ENCODE results near the gene C9orf78.

The C9orf78 gene, protein sequence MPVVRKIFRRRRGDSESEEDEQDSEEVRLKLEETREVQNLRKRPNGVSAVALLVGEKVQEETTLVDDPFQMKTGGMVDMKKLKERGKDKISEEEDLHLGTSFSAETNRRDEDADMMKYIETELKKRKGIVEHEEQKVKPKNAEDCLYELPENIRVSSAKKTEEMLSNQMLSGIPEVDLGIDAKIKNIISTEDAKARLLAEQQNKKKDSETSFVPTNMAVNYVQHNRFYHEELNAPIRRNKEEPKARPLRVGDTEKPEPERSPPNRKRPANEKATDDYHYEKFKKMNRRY

DNA sequence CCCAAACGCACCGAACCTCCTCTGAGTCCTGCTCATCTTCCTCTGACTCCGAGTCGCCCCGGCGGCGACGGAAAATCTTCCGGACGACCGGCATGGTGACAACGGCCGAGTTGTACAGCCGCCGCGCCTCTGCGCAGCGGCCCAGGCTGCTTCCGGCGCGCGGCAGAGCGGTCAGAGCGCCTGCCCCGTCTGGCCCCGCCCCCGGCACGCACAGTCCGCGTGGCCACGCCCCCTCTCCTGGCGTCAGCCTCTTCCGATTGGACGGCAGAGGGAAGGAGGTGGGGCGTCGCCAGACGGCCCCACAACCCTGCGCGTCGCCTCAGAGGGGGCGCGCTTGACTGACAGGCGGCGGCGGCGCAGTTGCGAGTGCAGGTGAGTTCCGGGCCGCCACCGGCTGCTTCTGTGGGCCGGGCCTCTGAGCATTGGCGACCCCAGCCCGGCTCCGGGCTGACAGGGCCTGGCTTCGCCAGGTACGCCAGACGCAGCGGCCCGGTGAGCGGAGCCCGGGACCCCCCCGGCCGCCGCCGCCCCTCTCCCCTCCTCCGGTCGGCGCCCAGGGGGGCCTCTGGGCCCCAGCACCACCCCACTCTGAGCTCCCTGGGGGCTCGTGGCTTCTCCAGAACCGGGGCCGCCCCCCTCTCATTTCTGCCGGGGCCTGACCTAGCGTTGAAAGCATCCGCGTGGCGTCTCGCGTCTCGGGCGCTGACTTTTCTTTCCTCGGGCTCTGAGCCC is at the start of gene C9orf78, which contains the start of gene USP20:
Gene C9orf78, minus strand, starts transcription at position 148 of the 732 bp plus-strand sequence. Its CDS starts 54 bp downstream, at position 94.
Gene USP20, plus strand, starts transcription at position 331 of the 732 bp plus-strand sequence. CDS start 17,098 bp downstream, outside the sequence.
- DNase-seq (ENCODE audit: low read depth in 2 of 2): peak; percentile 91 to 93

DNA sequence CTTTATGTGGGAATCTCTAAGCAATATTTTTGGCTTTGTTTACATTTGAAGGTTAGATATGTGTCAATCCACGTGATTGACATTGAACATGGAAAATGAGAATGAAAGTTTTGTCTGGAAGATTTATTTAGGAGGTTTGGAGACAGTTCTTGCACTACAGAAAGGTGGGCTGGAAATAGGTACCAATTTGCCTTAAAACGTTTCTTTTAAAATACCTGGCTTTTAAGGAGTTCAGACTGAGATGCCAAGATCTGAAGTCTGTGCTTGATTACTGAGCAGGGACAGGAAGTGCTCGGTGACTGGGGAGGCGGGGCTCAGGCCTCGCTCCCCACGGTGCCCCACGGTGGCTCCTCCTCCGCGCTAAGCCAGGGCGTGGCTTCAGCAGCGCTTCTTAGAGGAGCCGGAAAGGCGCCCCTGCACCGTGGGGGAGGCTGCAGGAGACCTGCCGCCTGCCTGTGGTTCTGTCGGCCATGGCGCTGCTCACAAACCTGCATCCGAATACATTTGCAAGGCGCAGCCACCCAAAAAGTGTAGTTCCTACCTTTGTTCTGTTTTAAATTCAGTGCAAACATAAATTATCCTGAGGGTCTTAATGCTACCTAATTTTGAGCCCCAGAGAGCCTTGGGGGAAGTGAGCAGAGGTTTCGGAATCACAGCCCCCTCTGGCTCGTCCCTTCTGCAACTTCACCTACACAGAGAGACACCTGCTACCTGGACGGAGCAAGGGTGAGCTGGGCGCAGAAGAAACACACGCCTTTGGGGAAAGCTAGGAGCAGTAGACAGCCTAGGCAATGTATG is 49.3 kb upstream of the C9orf78 start:
- peak; percentile 90 to 93 for DNase-seq (ENCODE audit: low read depth in 2 of 2)

DNA sequence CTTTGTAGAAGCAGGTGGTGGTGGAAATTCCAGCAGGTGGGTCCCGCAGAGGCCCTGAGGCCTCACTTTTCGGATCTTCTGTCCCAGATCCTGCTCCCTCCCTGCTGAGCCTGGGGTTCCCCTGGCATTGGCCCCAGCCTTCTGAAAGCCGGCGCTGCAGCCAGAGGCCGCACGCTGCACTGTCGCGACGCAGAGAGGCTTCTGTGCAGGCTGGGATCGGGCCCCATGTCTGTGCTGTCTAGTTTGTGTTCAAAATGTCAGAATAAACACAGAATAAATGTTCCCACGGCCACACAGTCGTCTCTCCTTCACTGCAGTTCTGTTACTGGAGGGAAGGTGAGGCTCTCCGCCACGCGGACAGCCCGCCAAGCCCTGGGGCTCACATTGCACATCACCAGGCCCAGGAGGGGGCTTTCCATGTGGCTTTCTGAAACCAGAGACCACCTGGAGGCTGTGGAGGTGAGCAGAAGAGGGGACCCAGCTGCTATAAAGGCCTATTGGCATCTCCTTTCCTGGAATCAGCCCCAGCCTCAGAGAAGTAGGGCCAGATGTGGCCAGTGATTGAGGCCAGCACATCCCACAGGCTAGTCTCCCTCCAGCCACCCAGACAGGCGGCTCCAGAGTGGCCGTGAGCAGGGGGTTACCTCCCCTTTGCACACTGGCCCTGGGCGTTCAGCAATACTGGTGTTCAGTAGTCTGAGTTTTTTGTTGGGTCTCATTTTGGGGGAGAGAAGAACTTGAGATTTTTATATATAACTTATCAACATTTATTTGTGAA is 46.7 kb upstream of the C9orf78 start:
- no peak for DNase-seq (ENCODE audit: low read depth in 2 of 2)

- no peak for DNase-seq (ENCODE audit: low read depth in 2 of 2)
Observed at GRCh38 chr9:129880654-129881546, 45.8 kb upstream of the C9orf78 start.

DNA sequence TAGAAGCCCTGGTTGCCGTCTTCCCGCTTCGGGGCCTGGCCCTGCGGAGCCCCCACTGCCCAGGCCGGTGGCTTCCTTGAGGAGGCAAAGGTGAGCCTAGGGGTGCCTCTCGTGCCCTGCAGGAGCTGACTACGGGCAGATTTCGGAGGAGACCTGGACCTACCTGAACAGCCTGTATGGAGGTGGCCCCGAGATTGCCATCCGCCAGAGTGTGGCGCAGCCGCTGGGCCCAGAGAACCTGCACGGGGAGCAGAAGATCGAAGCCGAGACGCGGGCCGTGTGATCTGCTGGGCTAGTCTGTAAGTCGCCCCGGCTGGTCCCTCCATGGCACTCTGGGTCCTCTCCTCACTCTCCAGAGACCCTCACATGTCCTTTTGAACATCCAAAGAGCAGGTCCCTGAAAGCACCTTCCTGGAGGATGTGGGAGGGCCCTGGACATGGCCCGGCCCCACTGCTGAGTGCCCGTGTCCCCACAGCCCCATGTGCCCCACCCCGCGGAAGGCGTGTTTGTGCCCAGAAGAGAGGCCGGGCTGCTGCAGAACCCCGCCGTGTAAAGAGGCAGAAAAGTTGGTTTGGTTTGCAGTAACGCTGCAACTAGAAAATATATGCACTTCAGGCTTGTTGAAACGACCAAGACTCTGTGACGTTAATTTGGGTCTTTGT is 45.0 kb upstream of the C9orf78 start:
- no peak for DNase-seq (ENCODE audit: low read depth in 2 of 2)

- no peak for DNase-seq (ENCODE audit: low read depth in 2 of 2)
Observed at GRCh38 chr9:129879103-129879699, 44.1 kb upstream of the C9orf78 start.

GRCh38 chr9:129878291-129878690 is 43.2 kb upstream of the C9orf78 start:
- no peak for DNase-seq (ENCODE audit: low read depth in 2 of 2)

DNA sequence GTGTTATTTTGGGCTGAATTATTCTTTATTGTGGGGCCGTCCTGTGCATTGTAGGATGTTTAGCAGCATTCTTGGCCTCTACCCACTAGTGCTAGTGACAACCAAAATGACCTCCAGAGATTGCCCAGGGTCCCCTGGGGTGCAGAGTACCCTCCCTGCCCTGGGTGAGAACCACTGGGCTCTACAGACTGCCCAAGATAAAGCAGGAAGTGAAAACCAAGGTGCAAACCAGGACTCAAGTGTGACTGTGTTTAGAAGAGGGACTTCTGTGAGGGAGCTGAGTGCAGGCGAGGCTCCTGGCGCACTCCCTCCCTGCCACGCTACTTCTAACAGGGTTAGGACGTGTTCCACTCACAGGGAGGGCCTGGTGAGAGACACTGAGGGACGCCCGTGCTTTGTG is 41.7 kb upstream of the C9orf78 start:
- DNase-seq (ENCODE audit: low read depth in 2 of 2): no peak

DNA sequence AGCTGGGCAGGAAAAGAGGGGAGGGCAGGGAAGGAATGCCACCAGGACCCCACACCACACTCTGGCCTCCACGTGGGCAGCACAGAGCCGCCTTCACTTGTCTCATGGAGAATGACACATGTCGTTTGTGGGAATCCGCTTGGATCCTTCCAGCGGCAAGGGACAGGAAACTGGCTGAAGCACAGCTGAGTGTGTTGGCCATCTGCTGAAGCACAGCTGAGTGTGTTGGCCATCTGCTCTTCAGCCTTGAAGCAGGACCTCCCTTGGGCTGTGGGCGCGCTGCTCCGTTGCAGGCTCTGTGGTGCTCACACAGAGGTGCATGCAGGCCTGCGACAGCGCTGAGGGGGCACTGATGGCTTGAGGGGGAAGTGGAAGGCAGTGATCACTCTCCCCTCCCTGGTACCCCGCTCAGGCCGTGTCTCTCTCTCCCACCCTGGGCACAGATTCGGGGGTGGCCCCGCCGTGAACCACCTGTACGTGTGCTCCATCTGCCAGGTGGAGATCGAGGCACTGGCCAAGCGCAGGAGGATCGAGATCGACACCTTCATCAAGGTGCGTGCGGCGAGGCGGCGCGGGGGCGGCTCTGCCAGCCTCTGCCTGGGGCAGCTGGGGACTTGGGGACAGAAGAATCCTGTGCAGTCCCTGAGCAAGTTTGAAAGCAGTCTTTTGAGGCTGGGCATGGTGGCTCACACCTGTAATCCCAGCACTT is 40.8 kb upstream of the C9orf78 start:
- DNase-seq (ENCODE audit: low read depth in 2 of 2): no peak

DNA sequence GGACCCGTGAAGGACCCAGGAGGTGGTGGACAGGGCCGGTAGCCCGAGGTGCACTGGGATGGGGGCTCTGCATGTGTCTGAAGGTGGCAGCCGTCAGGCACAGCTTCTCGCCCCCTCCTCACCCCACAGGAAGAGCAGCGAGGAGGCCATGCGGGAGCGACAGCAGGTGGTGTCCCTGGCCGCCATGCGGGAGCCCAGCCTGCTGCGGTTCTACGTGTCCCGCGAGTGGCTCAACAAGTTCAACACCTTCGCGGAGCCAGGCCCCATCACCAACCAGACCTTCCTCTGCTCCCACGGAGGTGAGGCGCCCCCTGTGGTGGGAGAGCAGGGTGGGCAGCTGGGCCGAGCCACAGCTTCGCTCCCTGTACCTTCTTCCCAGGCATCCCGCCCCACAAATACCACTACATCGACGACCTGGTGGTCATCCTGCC is 40.1 kb upstream of the C9orf78 start:
- DNase-seq (ENCODE audit: low read depth in 2 of 2): no peak

- DNase-seq (ENCODE audit: low read depth in 2 of 2): no peak
Observed at GRCh38 chr9:129874261-129875101, 39.4 kb upstream of the C9orf78 start.

DNA sequence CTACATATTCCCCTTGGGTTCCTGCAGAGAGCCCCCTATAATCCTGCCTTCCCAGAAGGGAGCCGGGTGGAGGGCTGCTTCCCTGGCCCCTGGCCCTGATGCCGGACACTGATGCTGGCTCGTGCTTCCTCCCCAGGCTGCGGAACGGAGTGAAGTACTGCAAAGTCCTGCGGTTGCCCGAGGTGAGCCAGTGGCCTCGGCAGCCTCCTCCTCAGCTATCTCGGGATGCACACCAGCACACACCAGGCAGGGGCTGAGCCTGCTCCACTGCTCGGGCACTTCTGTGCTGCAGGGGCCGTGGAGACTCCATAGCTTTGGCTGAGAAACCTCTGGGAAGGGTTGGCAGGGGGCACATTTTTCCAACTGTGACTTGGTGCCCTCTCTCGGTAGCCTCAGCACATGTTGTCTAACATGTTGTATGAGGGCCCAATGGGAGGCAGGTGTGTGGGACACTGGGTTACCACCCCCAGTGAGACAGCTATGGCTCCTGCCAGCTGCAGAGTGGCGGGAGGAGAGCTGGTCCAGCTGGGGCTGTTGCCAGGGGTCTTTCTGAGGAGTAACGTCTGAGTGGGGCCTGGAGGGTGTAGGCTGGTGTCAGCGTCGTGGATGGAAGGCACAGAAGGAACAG is 38.6 kb upstream of the C9orf78 start:
- no peak for DNase-seq (ENCODE audit: low read depth in 2 of 2)

DNA sequence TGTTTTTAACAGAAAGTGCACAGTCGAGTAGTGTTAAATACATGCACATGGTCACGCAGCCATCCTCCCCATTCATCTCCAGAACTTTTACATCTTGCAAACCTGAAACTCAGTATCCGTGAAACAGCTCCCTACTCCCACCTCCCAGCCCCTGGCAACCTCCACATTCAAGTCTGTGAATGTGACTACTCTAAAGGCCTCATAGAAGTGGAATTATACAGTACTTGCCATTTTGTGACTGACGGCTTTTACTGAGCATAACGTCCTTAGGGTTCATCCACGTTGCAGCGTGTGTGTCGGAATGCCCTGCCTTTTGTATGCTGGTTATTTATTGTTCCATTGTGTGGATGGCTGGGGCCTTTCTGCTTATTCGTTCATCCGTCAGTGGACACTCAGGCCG is 36.0 kb upstream of the C9orf78 start:
- no peak for DNase-seq (ENCODE audit: low read depth in 2 of 2)

GRCh38 chr9:129869585-129870501 is 34.8 kb upstream of the C9orf78 start:
- DNase-seq (ENCODE audit: low read depth in 2 of 2): no peak

GRCh38 chr9:129868872-129869486 is 33.9 kb upstream of the C9orf78 start:
- peak; percentile 76 to 84 for DNase-seq (ENCODE audit: low read depth in 2 of 2)

Data from activated CD8-positive, alpha-beta memory T cell treated with anti-CD3 and anti-CD28 coated beads for 4 hours (primary cell).